Peyer's patch (tissue), 4 donors: Measurements from ENCODE around the gene MTCL1.

ENCODE experiments used
- CTCF ChIP-seq, 6 experiments: fragments of 450-650 bp in 4 of 6; fragments of 200-600 bp in 2 of 6; sonication (generic) in 1 of 6; IDR thresholded peaks; one replicate each; pipeline ENCODE4 v1.5.1; 2017 to 2019; ENCODE audit warnings: antibody characterized with exemption in 6 of 6, mild to moderate bottlenecking in 3 of 6, moderate library complexity in 1 of 6
- POLR2A ChIP-seq, 2 donors: fragments of 450-650 bp; IDR thresholded peaks; one replicate each; pipeline ENCODE4 v1.5.1; 2017; ENCODE audit warnings: antibody characterized with exemption in 2 of 2, mild to moderate bottlenecking in 2 of 2, moderate library complexity in 2 of 2

DNA sequence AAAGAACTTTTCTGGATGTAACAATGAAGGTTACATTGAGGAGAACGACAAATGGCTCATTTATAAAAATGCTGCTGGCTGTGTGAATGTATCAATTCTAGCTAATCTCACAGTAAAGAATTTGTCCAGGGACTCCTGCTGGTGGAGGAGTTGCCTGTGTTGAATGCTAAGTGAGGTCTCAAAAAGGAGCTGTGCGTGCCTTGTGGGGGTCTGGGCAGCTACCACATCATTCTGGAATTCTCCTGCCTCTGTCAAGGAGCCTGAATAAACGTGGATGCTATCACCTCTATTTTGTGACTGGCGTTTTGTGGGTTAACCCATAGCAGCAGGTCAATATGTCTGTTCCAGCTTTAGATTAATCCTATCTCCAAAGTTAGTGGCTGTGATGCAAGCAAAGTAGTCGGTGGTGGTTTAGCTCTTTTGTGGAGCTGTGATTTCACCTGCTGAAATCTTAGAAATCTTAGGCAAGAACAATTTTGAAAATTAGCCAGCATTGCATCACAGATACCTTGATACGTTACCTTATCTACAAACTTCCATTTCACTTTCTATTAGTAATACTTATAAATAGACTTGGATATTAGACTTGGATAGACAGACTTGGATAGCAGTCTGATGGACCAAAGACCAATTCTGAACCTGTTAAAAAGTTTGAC is 96.8 kb downstream of the MTCL1 start:
- TF ChIP-seq POLR2A (IDR thresholded peaks at IDR 0.05) (no peak), CTCF (IDR thresholded peaks at IDR 0.05) (no peak)
